HepG2 (cell line): Measurements from ENCODE around the gene CABLES2. TPM values are rescaled to one million over a fixed set of nuclear protein-coding genes. Genes with fewer than 3 reads are reported as not detected.

ENCODE experiments used
- E2F1 ChIP-seq: sonication (generic); formaldehyde crosslinking; IDR thresholded peaks from 2 replicates; pipeline ENCODE4 v1.5.0; 2020; ENCODE audit warnings: missing genetic modification reagents
- ELF1 ChIP-seq: sonication (generic); formaldehyde crosslinking; IDR thresholded peaks from 2 replicates; pipeline ENCODE4 v1.4.0; 2020; ENCODE audit warnings: missing genetic modification reagents
- FOXK1 ChIP-seq: sonication (generic); formaldehyde crosslinking; IDR thresholded peaks from 2 replicates; pipeline ENCODE4 v1.4.0; 2020; ENCODE audit warnings: low read depth, missing genetic modification reagents, borderline replicate concordance
- GATA4 ChIP-seq: sonication (generic); IDR thresholded peaks from 2 replicates; pipeline ENCODE4 v1.6.1; 2016; ENCODE audit warnings: antibody characterized with exemption, low read depth, borderline replicate concordance
- GATAD2A ChIP-seq: IDR thresholded peaks from 2 replicates; pipeline ENCODE4 v1.6.1; 2016
- GLMP ChIP-seq: sonication (generic); formaldehyde crosslinking; IDR thresholded peaks from 2 replicates; pipeline ENCODE4 v1.9.0; 2021; ENCODE audit warnings: missing genetic modification reagents, mild to moderate bottlenecking, borderline replicate concordance
- HMGXB3 ChIP-seq: sonication (generic); formaldehyde crosslinking; IDR thresholded peaks from 2 replicates; pipeline ENCODE4 v1.4.0; 2020; ENCODE audit warnings: missing genetic modification reagents, borderline replicate concordance
- KMT2A ChIP-seq: sonication (generic); formaldehyde crosslinking; IDR thresholded peaks from 2 replicates; pipeline ENCODE4 v1.4.0; 2020; ENCODE audit warnings: missing genetic modification reagents
- MIER3 ChIP-seq: IDR thresholded peaks from 2 replicates; pipeline ENCODE4 v1.6.1; 2016; ENCODE audit warnings: missing compliant biosample characterization, borderline replicate concordance
- SNAI1 ChIP-seq: sonication (generic); formaldehyde crosslinking; IDR thresholded peaks from 2 replicates; pipeline ENCODE4 v1.5.0; 2020; ENCODE audit warnings: mild to moderate bottlenecking, missing genetic modification reagents, borderline replicate concordance
- TFDP2 ChIP-seq: sonication (generic); formaldehyde crosslinking; IDR thresholded peaks from 2 replicates; pipeline ENCODE4 v1.4.0; 2020; ENCODE audit warnings: missing genetic modification reagents
- ZEB1 ChIP-seq: IDR thresholded peaks from 2 replicates; pipeline ENCODE4 v1.6.1; 2012; ENCODE audit warnings: mild to moderate bottlenecking, low read depth, inconsistent platforms; ENCODE audit not compliant: insufficient replicate concordance
- ZMAT5 ChIP-seq: sonication (generic); formaldehyde crosslinking; IDR thresholded peaks from 2 replicates; pipeline ENCODE4 v1.5.0; 2020; ENCODE audit warnings: mild to moderate bottlenecking, low read depth, missing genetic modification reagents, borderline replicate concordance
- ZMYM4 ChIP-seq: sonication (generic); formaldehyde crosslinking; IDR thresholded peaks from 2 replicates; pipeline ENCODE4 v1.8.1; 2023; ENCODE audit warnings: mild to moderate bottlenecking, missing genetic modification reagents
- ZNF253 ChIP-seq: sonication (generic); formaldehyde crosslinking; IDR thresholded peaks from 2 replicates; pipeline ENCODE4 v1.8.0; 2022; ENCODE audit warnings: mild to moderate bottlenecking, missing genetic modification reagents, borderline replicate concordance
- ZNF350 ChIP-seq: sonication (generic); formaldehyde crosslinking; IDR thresholded peaks from 2 replicates; pipeline ENCODE4 v1.4.0; 2020; ENCODE audit warnings: mild to moderate bottlenecking, low read depth, missing genetic modification reagents, borderline replicate concordance
- ZNF44 ChIP-seq: sonication (generic); formaldehyde crosslinking; IDR thresholded peaks from 2 replicates; pipeline ENCODE4 v1.5.1; 2020; ENCODE audit warnings: mild to moderate bottlenecking, missing genetic modification reagents
- ZUFSP ChIP-seq: sonication (generic); formaldehyde crosslinking; IDR thresholded peaks from 2 replicates; pipeline ENCODE4 v1.9.0; 2021; ENCODE audit warnings: missing genetic modification reagents, mild to moderate bottlenecking, borderline replicate concordance
- polyA plus RNA-seq, 8 experiments: library from polyadenylated mRNA; depleted of rRNA in 3 of 8; stranded (reverse) in 7 of 8; unstranded in 1 of 8; fragments of >200 nt; fragmentation: Illumina TruSeq in 4 of 8; extraction: Trizol in 4 of 8; gene quantifications; 2 replicates each; pipeline versions ENCODE4 v1.2.1 to v1.2.3, GENCODE V29; 2011 to 2016; ENCODE audit warnings: low read depth in 4 of 8, missing spikeins in 1 of 8, mixed read lengths in 1 of 8; ENCODE audit not compliant: insufficient read depth in 1 of 8
- total RNA-seq, 5 experiments: library from RNA; depleted of rRNA; stranded (reverse); fragments of >200 nt; fragmentation: Illumina TruSeq; extraction: Trizol; gene quantifications; 2 replicates each; pipeline ENCODE4 v1.2.3, GENCODE V29; 2016; ENCODE audit warnings: low read depth in 1 of 5

Gene CABLES2
- total and polyA plus RNA-seq, 2 of the 13 experiments (the other 11 are each of a cell fraction or from before 2014, with no cell fraction given) = 5.2 to 9.7 TPM

GRCh38 chr20:62374331-62375152 is 32.5 kb downstream of the CABLES2 start (continued):
- TF ChIP-seq HMGXB3 (CRISPR knock-in tag) (no peak), MIER3 (CRISPR knock-in tag) (no peak), SNAI1 (CRISPR knock-in tag) (no peak), TFDP2 (no peak), ELF1 (0 out of 2 replicates have a peak, but pooled peaks have one; percentile 15), ZNF350 (CRISPR knock-in tag) (peak; percentile 45; the same call in 1 of the 2 replicates), ZMYM4 (no peak), GATA4 (no peak), ZEB1 (no peak), ZUFSP (CRISPR knock-in tag) (no peak), E2F1 (CRISPR knock-in tag) (no peak), GLMP (no peak), KMT2A (CRISPR knock-in tag) (0 out of 2 replicates have a peak, but pooled peaks have one; percentile 42), GATAD2A (CRISPR knock-in tag) (0 out of 2 replicates have a peak, but pooled peaks have one; percentile 12), ZNF44 (CRISPR knock-in tag) (no peak), ZNF253 (CRISPR knock-in tag) (no peak; the same call in 1 of the 2 replicates), ZMAT5 (no peak), FOXK1 (CRISPR knock-in tag) (no peak)
